Left forelimb (tissue), 1 donor: Measurements from ENCODE around the gene OR2T2.
"Not testable (repeated sequence)": the region's sequence is repeated elsewhere in the genome, so short reads cannot be mapped to it uniquely, and the experiment has no call there.

ENCODE experiments used
- DNase-seq: peaks from one replicate; pipeline ENCODE4 v3.0.0-alpha.2; 2018; ENCODE audit warnings: low spot score

The OR2T2 gene

DNA sequence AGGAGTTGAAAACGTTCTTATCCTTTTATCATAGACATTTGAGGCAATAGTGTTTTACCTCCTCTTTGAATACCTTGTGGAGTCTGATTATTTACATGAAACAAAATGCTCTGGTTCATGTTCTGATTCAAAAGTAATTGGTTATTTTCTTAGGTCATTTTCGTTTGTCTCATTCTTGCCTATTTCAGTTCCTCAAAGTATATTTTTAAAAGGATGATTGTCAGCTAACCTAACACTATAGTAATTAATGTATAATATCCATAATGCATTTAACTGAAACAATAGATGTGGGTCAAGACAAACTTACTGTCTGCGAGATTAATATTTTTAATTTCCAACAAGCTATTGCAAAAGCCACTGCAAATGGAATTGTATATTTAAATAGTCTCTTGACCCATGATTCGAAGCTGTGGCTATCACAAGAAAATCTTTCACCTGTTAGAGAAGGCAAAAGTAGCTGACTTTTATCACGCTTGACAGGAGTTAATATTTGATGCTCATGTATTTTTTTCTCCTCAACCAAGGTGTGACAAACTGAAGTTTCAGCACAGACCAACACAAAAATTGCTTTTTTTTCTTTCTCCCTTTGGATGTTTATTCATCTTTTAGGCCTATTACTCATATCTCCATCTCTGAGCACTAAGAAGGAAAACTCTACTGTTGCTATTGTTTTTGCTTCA is 5.2 kb downstream of the OR2T2 start:
- DNase-seq, result not testable (repeated sequence)

DNA sequence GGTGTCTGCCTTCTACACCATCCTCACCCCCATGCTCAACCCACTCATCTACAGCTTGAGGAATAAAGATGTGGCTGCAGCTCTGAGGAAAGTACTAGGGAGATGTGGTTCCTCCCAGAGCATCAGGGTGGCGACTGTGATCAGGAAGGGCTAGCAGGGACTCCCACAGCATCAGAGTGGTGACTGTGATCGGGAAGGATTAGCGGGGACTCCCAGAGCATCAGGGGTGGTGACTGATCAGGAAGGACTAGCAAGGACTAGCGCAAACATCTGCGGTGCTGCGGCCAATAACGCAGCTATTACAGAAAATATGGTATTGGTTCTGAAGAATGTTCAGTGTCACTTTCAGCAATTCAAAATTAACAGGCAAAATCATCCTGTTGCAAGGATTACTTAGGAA is 8.2 kb downstream of the OR2T2 start:
- DNase-seq, result not testable (repeated sequence)

DNA sequence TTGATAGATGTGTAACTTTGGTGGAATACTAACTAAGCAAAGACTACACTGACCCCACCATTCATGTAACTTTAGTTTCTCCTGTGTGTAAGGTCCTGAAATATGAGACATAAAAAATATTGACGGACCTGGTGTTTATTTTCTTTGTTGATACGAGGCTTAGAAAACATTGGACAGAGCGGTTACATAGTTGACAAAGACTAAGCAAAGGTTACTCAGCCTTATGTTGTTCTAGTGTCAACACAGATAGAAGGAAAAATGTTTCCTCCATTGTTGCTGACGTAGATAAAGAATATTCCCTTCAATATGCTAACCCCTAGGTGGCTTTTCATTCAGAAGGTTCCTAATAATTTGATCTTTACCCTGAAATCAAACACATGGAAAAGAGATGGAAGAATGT is 9.6 kb downstream of the OR2T2 start:
- DNase-seq, result not testable (repeated sequence)

- DNase-seq, result not testable (repeated sequence)
Measured at GRCh38 chr1:248456635-248457034, 11.2 kb downstream of the OR2T2 start.

DNA sequence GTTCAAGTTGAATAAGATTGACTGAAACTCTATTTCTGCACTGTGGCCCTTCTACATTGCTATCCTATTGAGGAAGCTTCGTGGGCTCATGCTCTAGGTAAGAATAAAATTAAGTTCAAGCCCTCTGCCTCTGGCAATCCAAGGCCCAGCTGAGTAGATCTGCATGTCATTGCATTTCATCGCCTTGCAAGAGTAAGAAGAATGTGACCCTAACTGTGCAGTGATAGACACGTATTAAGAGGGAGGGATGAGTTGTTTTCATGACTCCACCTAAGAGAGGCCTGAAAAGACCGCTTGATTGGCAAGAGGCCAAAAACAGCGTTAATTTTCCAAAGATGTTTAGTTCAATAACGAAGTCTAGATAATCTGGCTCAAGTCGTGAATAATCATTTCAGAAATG is 13.7 kb downstream of the OR2T2 start:
- DNase-seq, result not testable (repeated sequence)

GRCh38 chr1:248471154-248471553 is 25.7 kb downstream of the OR2T2 start:
- no peak for DNase-seq

GRCh38 chr1:248472111-248472510 is 26.7 kb downstream of the OR2T2 start:
- not testable (repeated sequence) for DNase-seq

- not testable (repeated sequence) for DNase-seq
Measured at GRCh38 chr1:248473051-248473450, 27.6 kb downstream of the OR2T2 start, which contains the start of gene OR2T3. TSS of gene OR2T3 (plus strand) at chr1:248473351. CDS start at chr1:248473351, 0 bp downstream.

DNA sequence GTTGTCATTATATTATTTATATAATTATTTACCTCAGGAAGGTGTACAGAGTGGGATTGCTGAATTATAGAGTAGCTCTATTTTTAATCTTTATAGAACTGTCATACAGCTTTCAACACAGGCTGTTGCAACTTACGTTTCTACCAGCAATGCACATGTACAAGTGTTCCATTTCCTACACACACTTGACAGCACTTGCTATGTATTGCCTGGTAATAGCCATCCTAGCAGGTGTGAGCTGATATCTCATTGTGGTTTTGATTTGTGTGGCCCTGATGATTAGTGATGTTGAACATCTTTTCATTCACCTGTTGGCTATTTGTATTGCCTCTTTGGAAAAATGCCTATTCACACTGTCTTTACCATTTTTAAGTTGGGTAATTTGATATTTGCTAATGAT is 30.2 kb downstream of the OR2T2 start:
- DNase-seq, result not testable (repeated sequence)

GRCh38 chr1:248481686-248482579 is 36.5 kb downstream of the OR2T2 start:
- DNase-seq, result not testable (repeated sequence)

DNA sequence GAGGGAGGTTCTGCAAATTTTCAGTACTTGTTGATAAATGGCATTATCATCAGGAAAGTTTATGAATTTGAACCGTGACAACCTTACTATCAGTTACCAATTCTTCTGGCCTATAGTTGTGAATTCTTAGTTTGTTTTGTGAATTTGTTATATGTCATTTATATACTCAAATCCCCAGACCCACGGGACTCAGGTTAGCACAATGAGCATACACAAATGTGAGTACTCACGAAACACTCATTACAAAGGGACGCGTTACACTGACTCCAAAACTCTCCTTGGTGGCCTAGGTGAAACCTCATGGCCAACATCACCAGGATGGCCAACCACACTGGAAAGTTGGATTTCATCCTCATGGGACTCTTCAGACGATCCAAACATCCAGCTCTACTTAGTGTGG is 42.9 kb downstream of the OR2T2 start, which contains the start of gene OR2T5:
Gene OR2T5 (plus strand): TSS at position 301 of the 400 bp plus-strand sequence. CDS start 0 bp downstream, at position 301.
- not testable (repeated sequence) for DNase-seq

DNA sequence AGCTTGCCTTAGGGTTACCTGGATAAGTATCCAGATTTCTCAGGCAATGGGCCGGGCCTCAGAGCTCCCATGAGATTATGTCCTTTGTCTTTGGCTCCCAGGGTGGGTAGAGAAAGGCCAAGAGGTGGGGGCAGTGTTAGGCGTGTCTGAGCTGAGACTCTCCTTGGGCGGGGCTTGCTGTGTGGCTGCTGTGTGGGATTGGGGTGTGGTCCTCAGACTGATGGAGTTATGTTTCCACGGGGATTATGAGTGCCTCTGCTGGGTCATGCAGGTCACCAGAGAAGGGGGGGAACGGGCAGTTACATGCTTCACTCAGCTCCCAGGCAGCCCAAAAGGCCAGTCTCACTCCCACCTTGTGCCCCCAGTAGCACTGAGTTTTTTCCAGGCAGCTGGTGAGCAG is 51.2 kb downstream of the OR2T2 start:
- DNase-seq, result not testable (repeated sequence)

GRCh38 chr1:248500305-248501035 is 55.0 kb downstream of the OR2T2 start:
- DNase-seq, result not testable (repeated sequence)
